HG03039 (cell line): ENCODE measurements around the gene KANK2.
"Not testable (repeated sequence)": the region's sequence is repeated elsewhere in the genome, so short reads cannot be mapped to it uniquely, and the experiment has no call there.

ENCODE experiments used
- ATAC-seq: cut with Tn5 transposase; IDR thresholded peaks from one replicate; pipeline ENCODE4 v1.9.1; 2021; ENCODE audit warnings: mild to moderate bottlenecking, moderate library complexity; ENCODE audit not compliant: unreplicated experiment

Gene KANK2

DNA sequence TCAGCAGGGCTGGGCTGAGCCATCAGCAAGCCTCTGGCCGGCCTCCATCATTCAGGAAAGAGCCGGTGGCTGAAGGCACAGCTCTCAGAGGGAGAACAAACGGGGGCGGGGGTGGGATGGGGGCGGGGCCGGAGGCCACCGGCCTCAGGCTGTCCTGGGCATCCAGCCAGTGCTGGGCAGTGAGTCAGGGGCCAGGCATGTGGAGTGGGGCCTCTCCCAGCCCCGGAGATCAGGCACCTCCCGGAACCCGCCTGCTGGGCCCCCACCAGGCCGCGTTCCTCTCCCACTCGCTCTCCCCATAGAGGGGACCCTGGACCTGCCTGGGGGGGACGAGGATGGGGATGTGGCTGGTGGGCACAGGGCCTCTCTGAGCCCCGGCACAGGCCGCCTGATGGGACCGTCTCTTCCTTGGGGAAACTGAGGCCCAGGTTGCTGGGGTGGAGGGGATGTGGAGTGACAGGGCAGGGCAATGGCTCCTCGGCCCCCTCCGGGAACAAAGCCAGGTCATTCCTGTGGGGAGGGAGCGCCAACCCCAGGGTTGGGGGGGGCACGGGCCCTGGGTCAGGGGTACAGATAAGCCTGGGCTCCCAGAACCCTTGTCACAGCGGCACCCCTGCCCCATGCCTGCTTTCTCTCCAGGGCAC lies 54.7 kb downstream of the KANK2 start:
- no peak for ATAC-seq

DNA sequence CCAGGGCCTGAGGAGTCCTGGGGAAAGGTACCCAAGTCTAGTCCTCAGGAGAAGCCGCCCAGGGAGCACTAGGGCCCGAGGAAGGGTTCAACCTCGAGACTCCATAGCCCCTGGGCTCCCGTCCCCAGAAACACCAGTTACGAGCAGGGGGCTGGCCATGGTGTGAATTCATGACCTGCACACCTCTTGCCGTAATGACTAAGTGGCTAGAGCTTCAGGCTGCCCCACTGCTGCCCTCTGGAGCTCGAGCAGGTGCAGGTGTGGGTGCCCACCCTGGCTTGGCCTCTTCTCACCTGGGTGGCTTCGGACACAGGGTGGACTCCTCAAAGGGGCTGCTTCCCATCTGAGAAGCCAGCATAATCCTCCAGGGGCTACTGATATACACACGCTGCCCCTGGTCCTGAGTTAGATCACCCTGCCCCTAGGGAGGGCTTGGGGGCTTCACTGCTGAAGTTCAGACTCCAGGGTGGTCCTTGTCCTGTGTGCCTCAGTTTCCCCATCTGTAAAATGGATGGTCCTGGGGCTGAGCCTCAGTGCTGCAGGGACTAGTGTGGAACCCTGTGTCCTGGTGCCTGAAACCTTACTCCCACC lies 55.3 kb downstream of the KANK2 start:
- no peak for ATAC-seq

DNA sequence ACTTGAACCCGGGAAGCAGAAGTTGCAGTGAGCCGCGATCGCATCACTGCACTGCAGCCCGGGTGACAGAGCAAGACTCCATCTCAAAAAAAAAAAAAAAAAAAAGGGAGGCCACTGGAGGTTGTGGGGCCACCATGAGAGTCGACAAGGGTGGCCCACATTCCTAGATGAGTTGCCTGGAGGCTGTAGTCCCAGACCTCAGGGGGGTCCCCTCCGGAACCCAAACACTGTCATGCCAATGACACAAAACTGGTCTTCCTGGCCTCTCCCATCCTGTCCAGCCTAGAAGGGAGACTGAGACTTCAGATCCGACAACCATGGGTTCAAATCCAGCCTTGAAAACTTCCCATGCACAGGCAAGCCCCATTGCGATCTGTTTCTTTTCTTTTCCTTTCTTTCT lies 56.4 kb downstream of the KANK2 start:
- ATAC-seq, result no peak

DNA sequence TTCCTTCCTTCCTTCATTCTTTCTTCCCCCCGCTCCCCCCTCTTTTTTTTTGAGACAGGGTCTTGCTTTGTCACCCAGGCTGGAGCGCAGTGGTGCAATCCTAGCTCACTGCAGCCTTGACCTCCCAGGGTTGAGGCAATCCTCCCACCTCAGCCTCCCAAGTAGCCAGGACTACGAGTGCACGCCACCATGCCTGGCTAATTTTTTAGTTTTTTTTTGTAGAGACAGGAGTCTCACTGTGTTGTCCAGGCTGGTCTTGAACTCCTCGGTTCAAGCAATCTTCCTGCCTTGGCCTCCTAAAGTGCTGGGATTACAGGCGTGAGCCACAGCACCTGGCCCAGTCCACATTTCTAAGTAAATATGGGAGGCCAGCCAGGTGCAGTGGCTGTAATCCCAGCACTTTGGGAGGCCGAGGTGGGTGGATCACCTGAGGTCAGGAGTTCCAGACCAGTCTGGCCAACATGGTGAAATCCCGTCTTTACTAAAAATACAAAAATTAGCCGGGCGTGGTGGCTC lies 57.3 kb downstream of the KANK2 start:
- ATAC-seq, result not testable (repeated sequence)

DNA sequence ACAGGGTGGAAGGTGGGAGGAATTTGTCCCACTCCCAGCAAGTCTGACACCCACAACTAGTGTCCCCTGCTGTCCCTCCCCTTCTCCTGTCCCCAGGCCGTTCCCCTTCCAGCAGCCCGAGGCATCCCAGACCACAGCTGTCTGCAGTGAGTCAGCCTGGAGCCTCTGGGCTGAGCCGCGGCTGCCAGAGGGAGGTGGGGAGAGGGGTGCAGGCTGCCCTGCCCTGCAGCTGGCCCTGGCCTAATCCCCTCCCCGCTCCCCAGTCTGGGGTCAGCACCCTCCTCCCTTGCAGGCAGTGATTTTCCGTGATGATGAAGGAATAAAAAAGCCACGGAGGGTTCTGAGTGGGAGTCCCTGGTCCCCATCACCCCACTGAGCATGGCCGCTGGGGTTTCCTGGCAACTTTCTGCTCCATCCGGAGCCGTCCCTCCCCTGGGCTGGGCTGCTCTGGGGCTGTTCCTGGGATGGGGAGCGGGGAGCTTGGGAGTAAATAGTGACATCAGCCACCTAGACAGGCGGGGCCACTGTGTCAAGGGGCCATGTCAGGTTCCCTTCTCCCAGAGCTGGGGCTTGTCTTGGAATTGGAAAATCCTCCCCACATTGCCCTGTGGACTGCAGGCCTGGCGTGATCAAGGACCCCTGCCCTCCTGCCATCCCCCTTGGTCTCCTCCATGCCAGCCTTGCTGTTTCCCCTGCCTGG lies 58.6 kb downstream of the KANK2 start:
- ATAC-seq, result no peak

DNA sequence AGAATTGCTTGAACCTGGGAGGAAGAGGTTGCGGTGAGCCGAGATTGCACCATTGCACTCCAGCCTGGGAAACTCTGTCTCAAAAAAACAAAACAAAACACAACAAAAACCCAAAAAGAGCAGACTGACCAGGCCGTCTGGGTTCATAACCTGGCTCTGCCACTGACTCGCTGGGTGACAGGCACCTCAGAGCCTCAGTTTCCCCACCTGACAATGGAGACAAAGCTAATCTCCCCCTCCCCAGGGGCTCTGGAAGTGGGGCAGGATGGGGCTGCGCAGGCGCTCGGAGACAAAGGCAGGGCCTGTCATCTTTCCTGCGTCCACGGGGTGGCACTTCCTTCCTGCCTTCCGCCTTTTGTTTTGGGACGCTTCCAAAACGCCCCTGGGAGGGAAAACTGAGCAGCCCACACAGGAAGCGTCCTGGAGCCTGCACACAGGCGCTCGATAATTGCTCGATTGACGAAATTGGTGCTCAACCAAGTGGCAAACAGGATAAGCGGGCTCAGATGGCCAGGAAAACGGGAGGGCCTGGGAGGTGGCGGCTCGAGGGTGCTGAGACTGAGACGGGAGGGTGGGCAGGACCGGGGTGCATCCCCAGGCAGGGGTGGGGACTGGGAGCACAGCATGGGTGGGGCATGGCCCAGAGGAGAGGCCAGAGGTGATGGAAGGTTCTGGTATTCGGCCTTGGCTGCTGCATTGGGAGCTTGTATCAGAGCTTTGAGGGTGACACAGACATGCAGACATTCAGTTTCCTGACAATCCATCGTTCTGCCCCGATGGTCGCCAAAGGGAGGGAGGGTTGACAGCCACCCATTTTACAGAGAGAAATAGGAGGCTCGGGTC lies 59.6 kb downstream of the KANK2 start:
- no peak for ATAC-seq

DNA sequence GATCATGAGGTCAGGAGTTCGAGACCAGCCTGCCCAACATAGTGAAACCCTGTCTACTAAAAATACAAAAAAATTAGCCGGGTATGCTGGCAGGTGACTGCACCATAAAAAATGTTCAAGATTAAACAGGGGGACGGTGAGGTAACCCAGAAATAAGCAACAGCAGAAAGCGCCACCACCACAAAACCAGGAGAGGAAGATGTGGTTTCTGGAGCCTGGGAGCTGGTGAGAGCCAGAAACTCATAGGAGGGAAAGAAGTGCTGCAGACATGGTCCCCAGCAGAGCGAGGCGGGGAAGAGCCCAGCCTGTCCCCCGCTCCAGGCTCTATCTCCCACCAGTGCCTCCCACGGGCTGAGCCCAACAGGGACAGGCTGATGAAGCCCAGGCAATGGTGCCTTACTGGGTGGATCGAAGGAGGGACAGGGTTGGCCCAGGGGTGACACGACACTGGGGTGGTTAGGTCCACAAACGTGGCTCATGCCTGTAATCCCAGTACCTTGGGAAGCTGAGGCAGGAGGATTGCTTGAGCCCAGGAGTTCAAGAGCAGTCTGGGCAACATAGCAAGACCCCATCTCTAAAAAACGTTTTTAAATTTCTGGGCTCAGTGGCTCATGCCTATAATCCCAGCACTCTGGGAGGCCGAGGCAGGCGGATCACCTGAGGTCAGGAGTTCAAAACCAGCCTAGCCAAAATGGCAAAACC lies 60.8 kb downstream of the KANK2 start:
- ATAC-seq, result no peak

DNA sequence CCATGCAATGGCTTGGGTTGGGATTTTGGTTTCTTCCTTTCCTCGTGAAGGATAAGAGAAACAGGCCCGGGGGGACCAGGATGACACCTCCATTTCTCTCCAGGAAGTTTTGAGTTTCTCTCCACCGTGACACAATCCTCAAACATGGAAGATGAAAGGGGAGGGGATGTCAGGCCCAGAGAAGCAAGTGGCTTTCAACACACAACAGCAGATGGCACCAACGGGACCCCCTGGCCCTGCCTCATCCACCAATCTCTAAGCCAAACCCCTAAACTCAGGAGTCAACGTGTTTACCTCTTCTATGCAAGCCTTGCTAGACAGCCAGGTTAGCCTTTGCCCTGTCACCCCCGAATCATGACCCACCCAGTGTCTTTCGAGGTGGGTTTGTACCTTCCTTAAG lies 65.9 kb downstream of the KANK2 start:
- no peak for ATAC-seq

DNA sequence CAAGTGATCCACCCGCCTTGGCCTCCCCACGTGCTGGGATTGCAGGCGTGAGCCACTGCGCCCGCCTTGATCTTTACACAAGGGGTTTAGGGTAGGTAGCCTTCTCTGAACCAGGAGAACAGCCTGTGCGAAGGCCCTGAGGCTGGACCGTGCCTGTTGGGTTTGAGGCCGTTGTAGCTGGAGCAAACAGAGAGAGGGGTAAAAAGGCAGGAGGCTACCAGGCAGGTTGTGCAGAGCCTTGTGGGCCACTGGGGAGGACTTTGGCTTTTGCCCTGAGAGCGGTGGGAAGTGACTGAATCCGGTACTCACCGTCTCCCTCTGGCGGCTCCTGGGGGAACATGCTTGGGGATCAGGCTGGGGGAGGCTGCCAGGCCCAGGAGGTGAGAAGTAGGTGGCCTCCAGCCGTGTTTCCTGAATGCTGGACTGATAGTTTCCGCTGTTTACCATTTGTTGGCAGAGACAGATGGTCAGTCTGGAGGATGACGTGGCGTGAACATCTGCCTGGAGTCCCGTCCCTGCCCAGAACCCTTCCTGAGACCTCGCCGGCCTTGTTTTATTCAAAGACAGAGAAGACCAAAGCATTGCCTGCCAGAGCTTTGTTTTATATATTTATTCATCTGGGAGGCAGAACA lies 66.4 kb downstream of the KANK2 start:
- ATAC-seq, result no peak

DNA sequence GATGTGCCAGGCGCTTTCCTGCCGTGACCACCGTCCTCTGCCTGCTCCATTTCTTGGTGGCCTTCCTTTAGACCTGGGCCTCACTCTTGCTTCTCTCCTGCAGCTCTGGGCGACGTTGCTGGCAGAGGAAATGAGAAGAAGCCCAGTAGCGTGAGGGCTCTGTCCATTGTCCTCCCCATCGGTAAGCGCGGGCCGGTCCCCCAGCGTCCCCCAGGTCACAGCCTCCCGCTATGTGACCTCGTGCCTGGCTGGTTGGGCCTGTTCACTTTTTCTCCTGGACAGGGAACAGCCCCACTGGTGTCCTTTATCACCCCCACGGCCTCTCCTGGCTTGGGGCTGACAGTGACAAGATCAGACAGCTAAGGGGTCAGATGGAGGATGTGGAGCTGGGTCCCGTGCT lies 69.4 kb downstream of the KANK2 start:
- no peak for ATAC-seq

DNA sequence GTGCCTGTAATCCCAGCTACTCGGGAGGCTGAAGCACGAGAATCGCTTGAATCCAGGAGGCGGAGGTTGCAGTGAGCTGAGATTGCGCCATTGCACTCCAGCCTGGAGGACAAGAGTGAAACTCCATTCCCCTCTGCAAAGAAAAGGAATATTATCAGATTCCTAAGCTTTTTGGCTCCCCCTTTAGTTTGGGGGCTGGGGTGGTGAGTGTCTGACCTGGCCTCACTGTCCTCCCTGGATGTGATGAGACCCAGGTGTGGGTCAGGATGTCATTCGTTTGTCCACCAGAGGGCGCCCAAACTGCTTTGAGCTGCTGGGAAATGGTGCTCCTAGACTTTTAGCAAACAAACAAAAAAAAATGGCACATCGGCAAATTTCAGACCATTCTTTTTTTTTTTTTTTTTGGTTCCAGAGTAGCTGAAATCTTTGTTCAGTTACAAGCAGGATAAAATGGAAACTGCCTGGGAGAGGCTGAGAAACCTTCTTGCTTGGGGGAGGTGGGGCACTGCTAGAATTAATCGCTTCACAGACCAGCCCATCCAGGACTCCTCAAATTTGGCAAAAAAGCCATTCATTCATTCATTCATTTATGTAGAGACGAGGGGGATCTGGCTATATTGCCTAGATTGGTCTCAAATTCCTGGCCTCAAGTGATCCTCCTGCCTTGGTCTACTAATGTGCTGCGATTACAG lies 71.2 kb downstream of the KANK2 start:
- no peak for ATAC-seq

DNA sequence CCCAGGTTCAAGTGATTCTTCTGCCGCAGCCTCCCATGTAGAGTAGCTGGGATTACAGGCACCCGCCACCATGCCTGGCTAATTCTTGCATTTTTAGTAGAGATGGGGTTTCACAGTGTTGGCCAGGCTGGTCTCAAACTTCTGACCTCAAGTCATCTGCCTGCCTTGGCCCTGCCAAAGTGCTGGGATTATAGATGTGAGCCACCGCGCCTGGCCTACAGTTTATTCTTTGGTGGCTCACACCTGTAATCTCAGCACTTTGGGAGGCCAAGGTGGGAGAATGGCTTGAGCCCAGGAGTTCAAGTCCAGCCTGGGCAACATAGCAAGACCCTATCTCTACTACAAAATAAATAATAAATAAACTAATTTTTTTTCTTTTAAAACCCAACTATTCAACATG lies 73.2 kb downstream of the KANK2 start:
- ATAC-seq, result not testable (repeated sequence)

DNA sequence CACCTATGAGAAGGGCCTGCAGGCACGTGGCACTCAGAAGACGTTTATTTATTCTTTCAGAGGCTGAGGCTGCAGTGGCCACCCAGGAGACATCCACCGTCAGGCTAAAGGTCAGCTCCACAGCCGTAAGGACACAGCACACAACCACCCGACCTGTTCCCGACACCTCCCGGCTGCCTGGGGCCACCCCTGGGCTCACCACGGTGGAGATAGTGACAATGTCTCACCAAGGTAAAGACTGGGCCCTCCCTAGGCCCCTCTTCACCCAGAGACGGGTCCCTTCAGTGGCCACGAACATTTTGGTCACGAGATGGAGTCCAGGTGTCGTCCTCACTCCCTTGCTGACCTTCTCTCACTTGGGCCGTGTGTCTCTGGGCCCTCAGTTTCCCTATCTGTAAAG lies 74.2 kb downstream of the KANK2 start:
- ATAC-seq, result no peak

DNA sequence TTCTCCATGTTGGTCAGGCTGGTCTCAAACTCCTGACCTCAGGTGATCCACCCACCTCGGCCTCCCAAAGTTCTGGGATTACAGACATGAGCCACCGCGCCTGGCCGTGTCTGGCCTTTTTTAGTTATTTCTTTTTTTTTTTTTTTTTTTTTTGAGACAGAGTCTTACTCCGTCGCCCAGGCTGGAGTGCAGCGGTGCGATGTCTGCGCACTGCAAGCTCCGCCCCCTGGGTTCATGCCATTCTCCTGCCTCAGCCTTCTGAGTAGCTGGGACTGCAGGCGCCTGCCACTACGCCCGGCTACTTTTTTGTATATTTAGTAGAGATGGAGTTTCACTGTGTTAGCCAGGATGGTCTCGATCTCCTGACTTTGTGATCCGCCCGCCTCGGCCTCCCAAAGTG lies 75.4 kb downstream of the KANK2 start:
- ATAC-seq, result not testable (repeated sequence)

DNA sequence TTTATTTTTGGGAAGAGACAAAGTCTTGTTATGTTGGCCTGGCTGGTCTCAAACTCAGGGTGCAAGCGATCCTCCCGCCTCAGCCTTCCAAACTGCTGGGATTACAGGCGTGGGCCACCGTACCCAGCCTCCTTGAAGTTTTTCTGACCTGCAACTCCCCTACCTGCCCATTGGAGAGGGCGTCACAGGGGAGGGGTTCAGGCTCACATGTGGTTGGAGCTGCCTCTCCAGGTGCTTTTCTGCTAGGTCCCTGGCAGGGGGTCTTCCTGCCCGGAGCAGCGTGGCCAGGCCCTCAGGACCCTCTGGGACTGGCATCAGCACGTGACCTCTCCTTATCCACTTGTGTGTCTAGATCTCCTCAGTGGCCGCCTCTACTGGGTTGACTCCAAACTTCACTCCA lies 80.8 kb downstream of the KANK2 start:
- ATAC-seq, result no peak

DNA sequence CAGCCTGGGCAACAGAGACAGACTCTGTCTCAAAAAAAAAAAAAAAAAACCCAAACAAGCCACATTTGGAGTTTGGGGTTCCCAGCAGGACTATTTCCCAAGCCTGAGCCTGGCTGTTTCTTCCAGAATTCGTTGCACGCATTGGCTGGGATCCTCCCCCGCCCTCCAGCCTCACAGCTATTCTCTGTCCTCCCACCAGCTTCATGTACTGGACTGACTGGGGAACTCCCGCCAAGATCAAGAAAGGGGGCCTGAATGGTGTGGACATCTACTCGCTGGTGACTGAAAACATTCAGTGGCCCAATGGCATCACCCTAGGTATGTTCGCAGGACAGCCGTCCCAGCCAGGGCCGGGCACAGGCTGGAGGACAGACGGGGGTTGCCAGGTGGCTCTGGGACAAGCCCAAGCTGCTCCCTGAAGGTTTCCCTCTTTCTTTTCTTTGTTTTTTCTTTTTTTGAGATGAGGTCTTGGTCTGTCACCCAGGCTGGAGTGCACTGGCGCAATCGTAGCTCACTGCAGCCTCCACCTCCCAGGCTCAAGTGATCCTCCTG lies 81.4 kb downstream of the KANK2 start:
- no peak for ATAC-seq

DNA sequence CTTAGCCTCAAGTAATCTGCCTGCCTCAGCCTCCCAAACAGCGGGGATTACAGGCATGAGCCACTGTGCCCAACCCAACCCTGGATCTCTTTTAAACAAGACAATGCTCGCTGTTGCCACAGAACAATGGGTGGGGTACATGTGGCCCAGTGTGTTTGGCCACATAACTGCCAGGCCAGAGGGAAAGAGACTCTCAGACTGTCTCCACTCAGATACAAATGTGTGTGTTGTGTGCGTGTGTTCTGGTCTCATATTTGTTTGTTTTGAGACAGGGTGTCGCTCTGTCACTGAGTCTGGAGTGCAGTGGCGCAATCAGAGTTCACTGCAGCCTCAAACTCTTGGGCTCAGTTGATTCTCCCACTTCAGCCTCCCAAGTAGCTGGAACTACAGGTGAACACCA lies 82.3 kb downstream of the KANK2 start:
- ATAC-seq, result no peak
